T follicular helper cell (primary cell): ENCODE data around the gene HDAC3.

Source experiments
- DNase-seq: peaks from one replicate; pipeline ENCODE4 v3.0.0-alpha.2; 2020; ENCODE audit warnings: low read depth

HDAC3 gene

GRCh38 chr5:141657937-141658545, 21.4 kb upstream of the HDAC3 start:
- no peak for DNase-seq

- DNase-seq, result no peak
These were observed 20.8 kb upstream of the HDAC3 start for GRCh38 chr5:141657404-141657803.

- no peak for DNase-seq
These were observed 19.7 kb upstream of the HDAC3 start for GRCh38 chr5:141656396-141656795.

GRCh38 chr5:141655020-141655419, 18.4 kb upstream of the HDAC3 start:
- DNase-seq, result no peak

- no peak for DNase-seq
These were observed 17.6 kb upstream of the HDAC3 start for GRCh38 chr5:141654298-141654697.

GRCh38 chr5:141651728-141652105, 15.1 kb upstream of the HDAC3 start:
- DNase-seq, result no peak

- peak; percentile 69 for DNase-seq
These were observed 14.4 kb upstream of the HDAC3 start, which contains the start of gene FCHSD1 for GRCh38 chr5:141650851-141651727. FCHSD1 (minus strand) TSS chr5:141651418; CDS start chr5:141651368, 50 bp downstream.

GRCh38 chr5:141649972-141650371, 13.3 kb upstream of the HDAC3 start:
- DNase-seq, result no peak

- DNase-seq, result no peak
These were observed 12.5 kb upstream of the HDAC3 start for GRCh38 chr5:141649056-141649688.

- no peak for DNase-seq
These were observed 11.2 kb upstream of the HDAC3 start for GRCh38 chr5:141647851-141648250.

- no peak for DNase-seq
These were observed 10.6 kb upstream of the HDAC3 start for GRCh38 chr5:141647242-141647641.

- DNase-seq, result no peak
These were observed 9.4 kb upstream of the HDAC3 start for GRCh38 chr5:141646026-141646425.

- DNase-seq, result no peak
These were observed 5.1 kb upstream of the HDAC3 start for GRCh38 chr5:141641634-141642267.

- DNase-seq, result no peak
These were observed 4.0 kb upstream of the HDAC3 start for GRCh38 chr5:141640698-141641097.

- DNase-seq, result no peak
These were observed 3.4 kb upstream of the HDAC3 start for GRCh38 chr5:141640051-141640415.

GRCh38 chr5:141639357-141640050, 2.9 kb upstream of the HDAC3 start:
- DNase-seq, result no peak

- DNase-seq, result no peak
These were observed 2.1 kb upstream of the HDAC3 start for GRCh38 chr5:141638771-141639170.

GRCh38 chr5:141637767-141638419, 1.2 kb upstream of the HDAC3 start:
- DNase-seq, result peak; percentile 35

- peak; percentile 38 for DNase-seq
These were observed 596 bp upstream of the HDAC3 start for GRCh38 chr5:141637123-141637766.

GRCh38 chr5:141636106-141636412, 590 bp downstream of the HDAC3 start:
- DNase-seq, result no peak

GRCh38 chr5:141635646-141636045, 1.0 kb downstream of the HDAC3 start:
- DNase-seq, result no peak
